ENCODE results near the gene CRB1. TPM values are rescaled to one million over a fixed set of nuclear protein-coding genes. Genes with fewer than 3 reads are reported as not detected.

Gene CRB1
- total RNA-seq, 1 donor from 2014 or later, result 0.05 TPM

GRCh38 chr1:197339106-197340060 is 71.3 kb downstream of the CRB1 start:
- no peaks in the 10 kb centered on the region for H3K36me3 ChIP-seq
- no peak overlapping the region for H3K4me3 ChIP-seq
- no peak for TF ChIP-seq CTCF (IDR thresholded peaks at IDR 0.05; ENCODE audit: borderline replicate concordance)
- no peak overlapping the region for H3K27ac ChIP-seq (replicated peaks)
- no peaks in the 10 kb centered on the region for H3K9me3 ChIP-seq (replicated peaks)
- intact Hi-C loops (cut with micrococcal nuclease), result no loop called here
- H3K4me1 ChIP-seq, result no peaks in the 10 kb centered on the region
- DNase-seq, result no peak
- no peaks in the 10 kb centered on the region for H3K27me3 ChIP-seq (ENCODE audit: low read depth)

GRCh38 chr1:197341626-197342025 is 73.6 kb downstream of the CRB1 start:
- H3K4me1 ChIP-seq, result no peaks in the 10 kb centered on the region
- no peaks in the 10 kb centered on the region for H3K27me3 ChIP-seq (ENCODE audit: low read depth)
- no peaks in the 10 kb centered on the region for H3K9me3 ChIP-seq (replicated peaks)
- no peak for TF ChIP-seq CTCF (IDR thresholded peaks at IDR 0.05; ENCODE audit: borderline replicate concordance)
- no peak for DNase-seq
- H3K4me3 ChIP-seq, result no peak overlapping the region
- H3K36me3 ChIP-seq, result no peaks in the 10 kb centered on the region
- no peak overlapping the region for H3K27ac ChIP-seq (replicated peaks)
- intact Hi-C loops (cut with micrococcal nuclease), result no loop called here

- no peak for DNase-seq
Measured at GRCh38 chr1:197342044-197342565, 74.1 kb downstream of the CRB1 start.

GRCh38 chr1:197342669-197343068 is 74.6 kb downstream of the CRB1 start:
- Histone ChIP-seq H3K27me3 (ENCODE audit: low read depth) (no peaks in the 10 kb centered on the region), H3K4me1 (no peaks in the 10 kb centered on the region), H3K9me3 (replicated peaks) (no peaks in the 10 kb centered on the region), H3K27ac (replicated peaks) (no peak overlapping the region), H3K4me3 (no peak overlapping the region), H3K36me3 (no peaks in the 10 kb centered on the region)
- DNase-seq, result no peak
- TF ChIP-seq CTCF (IDR thresholded peaks at IDR 0.05; ENCODE audit: borderline replicate concordance), result no peak
- intact Hi-C loops (cut with micrococcal nuclease), result no loop called here

More at GRCh38 chr1:197342044-197342565, 74.1 kb downstream of the CRB1 start:
- H3K27ac ChIP-seq (replicated peaks), result no peak overlapping the region
- H3K4me1 ChIP-seq, result no peaks in the 10 kb centered on the region
- H3K9me3 ChIP-seq (replicated peaks), result no peaks in the 10 kb centered on the region
- no peak for TF ChIP-seq CTCF (IDR thresholded peaks at IDR 0.05; ENCODE audit: borderline replicate concordance)
- no peak overlapping the region for H3K4me3 ChIP-seq
- H3K27me3 ChIP-seq (ENCODE audit: low read depth), result no peaks in the 10 kb centered on the region
- intact Hi-C loops (cut with micrococcal nuclease), result no loop called here
- no peaks in the 10 kb centered on the region for H3K36me3 ChIP-seq

GRCh38 chr1:197343663-197344273 is 75.7 kb downstream of the CRB1 start:
- intact Hi-C loops (cut with micrococcal nuclease), result no loop called here
- Histone ChIP-seq H3K36me3 (no peaks in the 10 kb centered on the region), H3K9me3 (replicated peaks) (no peaks in the 10 kb centered on the region), H3K4me3 (no peak overlapping the region), H3K4me1 (no peaks in the 10 kb centered on the region), H3K27me3 (ENCODE audit: low read depth) (no peaks in the 10 kb centered on the region), H3K27ac (replicated peaks) (no peak overlapping the region)
- no peak for DNase-seq
- no peak for TF ChIP-seq CTCF (IDR thresholded peaks at IDR 0.05; ENCODE audit: borderline replicate concordance)

Measured in left ventricle myocardium inferior (tissue), 1 donor.